ENCODE data around the gene SPEN. TPM values are rescaled to one million over a fixed set of nuclear protein-coding genes. Genes with fewer than 3 reads are reported as not detected.

SPEN gene
- total RNA-seq, 4 donors from 2014 or later = 41.4 to 63.6 (median 42.9) TPM

DNA sequence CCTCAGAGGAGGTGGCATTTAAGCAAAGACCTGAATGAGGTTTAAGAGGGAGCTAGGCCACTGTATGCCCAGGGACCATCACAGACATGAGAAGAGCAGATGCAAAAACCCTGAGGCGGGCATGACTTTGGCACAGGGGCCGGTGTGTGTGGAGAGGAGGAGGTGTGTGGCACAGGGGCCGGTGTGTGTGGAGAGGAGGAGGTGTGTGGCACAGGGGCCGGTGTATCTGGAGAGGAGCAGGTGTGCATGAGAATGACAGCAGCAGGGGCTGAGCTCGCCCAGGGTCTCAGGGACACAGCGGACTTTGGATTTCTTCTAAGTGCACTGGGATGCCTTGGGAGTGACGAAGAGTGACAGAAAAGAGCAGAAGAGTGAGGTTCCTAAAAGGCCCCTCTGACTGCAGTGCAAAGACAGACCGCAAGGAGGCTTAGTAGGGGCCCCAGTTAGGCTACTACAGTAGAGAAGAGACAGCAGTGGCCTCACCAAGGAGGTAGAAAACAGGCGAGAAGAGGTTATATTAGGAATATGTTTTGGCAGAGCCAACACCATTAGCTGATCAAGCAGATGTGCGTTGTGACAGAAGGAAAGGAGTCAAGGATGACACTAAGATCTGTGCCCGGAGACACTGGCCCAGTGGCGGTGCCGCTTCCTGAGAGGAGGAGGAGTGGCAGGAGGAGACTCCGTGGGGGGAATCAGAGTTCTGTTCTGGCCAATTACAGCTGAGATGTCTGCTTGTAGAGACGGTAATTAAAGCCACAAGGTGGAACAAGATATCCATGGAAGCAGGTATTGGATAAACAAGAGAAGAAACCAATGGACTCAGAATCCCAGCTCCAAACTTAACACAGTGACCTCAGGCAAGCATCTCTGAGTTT is 110.0 kb downstream of the SPEN start:
- 78 to 82% methylated on average over 15 of the region's 15 CpGs for WGBS, 2 donors
- DNase-seq (ENCODE audit: low spot score in 2 of 2) = no peak
- TF ChIP-seq, protein P1, sequence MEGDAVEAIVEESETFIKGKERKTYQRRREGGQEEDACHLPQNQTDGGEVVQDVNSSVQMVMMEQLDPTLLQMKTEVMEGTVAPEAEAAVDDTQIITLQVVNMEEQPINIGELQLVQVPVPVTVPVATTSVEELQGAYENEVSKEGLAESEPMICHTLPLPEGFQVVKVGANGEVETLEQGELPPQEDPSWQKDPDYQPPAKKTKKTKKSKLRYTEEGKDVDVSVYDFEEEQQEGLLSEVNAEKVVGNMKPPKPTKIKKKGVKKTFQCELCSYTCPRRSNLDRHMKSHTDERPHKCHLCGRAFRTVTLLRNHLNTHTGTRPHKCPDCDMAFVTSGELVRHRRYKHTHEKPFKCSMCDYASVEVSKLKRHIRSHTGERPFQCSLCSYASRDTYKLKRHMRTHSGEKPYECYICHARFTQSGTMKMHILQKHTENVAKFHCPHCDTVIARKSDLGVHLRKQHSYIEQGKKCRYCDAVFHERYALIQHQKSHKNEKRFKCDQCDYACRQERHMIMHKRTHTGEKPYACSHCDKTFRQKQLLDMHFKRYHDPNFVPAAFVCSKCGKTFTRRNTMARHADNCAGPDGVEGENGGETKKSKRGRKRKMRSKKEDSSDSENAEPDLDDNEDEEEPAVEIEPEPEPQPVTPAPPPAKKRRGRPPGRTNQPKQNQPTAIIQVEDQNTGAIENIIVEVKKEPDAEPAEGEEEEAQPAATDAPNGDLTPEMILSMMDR (IDR thresholded peaks at IDR 0.05) = no peak
- TF ChIP-seq POLR2A (IDR thresholded peaks at IDR 0.05) = no peak
- intact Hi-C loops (cut with DNase I; ENCODE audit: low total_unique reads) = no loop called here
- no peak overlapping the region for H3K4me3 ChIP-seq (ENCODE audit: low read depth, poor library complexity, severe bottlenecking)

DNA sequence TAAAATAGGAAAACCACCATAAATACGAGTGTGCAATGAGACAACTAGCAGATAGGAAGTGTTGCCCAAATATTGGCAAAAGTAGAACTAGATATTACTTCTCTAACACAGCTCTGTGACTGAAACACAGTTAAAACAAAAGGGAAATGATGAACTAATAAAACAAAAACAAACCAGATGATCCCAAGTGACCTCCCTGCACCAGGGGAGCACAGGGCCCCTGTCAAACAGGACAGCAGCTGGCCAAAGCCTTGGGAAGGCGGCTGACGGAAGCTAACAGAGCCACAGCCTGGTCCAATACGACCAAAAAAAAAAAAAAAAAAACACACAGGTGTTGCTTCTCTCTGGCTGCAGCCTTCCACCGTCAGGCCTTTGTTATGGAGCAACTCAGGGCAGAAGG is 110.6 kb downstream of the SPEN start:
- intact Hi-C loops (cut with DNase I; ENCODE audit: low total_unique reads) = no loop called here
- no peak for DNase-seq (ENCODE audit: low spot score in 2 of 2)
- no peak overlapping the region for H3K4me3 ChIP-seq (ENCODE audit: low read depth, poor library complexity, severe bottlenecking)
- WGBS, 2 donors = 63 to 68% methylated on average over 5 of the region's 5 CpGs
- TF ChIP-seq POLR2A (IDR thresholded peaks at IDR 0.05) = no peak
- TF ChIP-seq, protein P1 (IDR thresholded peaks at IDR 0.05) = no peak

DNA sequence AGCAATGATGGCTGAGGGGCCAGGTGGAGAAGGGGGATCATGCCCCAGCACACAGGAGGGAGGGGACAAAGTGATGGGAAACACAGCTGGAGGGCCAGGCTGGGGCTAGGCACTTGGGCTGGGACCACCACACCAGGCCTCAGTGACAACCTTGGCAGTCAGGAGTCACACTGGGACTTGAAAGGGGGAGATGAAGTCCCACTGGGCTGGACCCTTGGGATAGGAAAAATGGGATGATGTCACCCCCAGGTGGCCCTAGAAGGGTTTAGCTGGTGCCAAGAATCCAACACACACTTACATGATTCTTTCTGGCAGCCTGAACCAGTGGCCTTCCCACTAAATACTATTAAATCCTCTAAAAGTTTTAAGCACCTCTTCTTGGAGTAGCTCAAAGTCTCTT is 111.3 kb downstream of the SPEN start:
- no peak for DNase-seq (ENCODE audit: low spot score in 2 of 2)
- intact Hi-C loops (cut with DNase I; ENCODE audit: low total_unique reads) = no loop called here
- H3K4me3 ChIP-seq (ENCODE audit: low read depth, poor library complexity, severe bottlenecking) = no peak overlapping the region
- TF ChIP-seq, protein P1 (IDR thresholded peaks at IDR 0.05) = no peak
- TF ChIP-seq POLR2A (IDR thresholded peaks at IDR 0.05) = no peak

DNA sequence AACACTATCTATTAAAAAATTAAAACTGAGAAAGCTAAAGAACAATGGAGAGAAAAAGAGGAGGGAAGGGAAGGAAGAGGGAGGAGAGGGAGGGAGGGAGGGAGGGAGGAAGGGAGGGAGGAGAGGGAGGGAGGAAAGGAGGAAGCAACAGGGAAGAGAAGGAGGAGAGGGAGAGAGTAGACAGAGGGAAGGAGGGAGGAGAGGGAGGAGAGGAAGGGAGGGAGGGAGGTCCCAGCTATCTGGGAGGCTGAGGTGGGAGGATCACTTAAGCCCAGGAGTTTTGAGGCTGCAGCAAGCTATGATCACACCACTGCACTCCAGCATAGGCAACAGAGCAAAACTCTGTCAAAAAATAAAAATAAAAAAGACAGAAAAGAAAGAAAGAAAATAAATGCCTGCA is 111.9 kb downstream of the SPEN start:
- TF ChIP-seq POLR2A (IDR thresholded peaks at IDR 0.05) = no peak
- TF ChIP-seq, protein P1 (IDR thresholded peaks at IDR 0.05) = no peak
- intact Hi-C loops (cut with DNase I; ENCODE audit: low total_unique reads) = no loop called here
- DNase-seq (ENCODE audit: low spot score in 2 of 2) = no peak
- H3K4me3 ChIP-seq (ENCODE audit: low read depth, poor library complexity, severe bottlenecking) = no peak overlapping the region

DNA sequence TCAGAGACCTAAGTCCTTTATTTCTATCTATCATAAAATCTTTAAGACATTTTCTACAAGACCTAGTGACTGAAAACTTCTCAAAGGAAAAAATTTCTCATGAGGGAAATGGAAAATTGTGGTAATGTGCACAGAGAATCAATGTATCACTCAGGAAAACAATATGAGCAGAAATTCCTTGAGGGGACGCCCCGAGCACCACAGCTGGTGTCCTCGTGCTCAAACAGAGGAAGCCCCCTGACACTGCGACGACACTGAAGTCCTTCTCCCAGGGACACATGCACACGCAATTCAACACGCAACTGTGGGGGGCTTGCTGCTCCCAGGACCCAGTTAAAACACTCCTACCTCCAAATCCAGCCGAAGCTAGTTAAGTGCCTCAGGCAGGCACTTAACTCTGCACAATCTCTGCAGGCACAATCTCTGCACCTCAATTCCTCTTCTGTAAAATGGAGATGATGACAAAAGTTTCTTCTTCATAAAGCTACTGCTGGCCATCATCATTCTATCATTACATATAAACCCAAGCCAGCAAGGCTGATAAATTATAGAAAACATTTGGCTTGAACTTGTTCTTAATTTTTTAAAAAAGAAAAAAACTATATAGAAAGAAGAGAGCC is 112.4 kb downstream of the SPEN start:
- no peak for TF ChIP-seq POLR2A (IDR thresholded peaks at IDR 0.05)
- TF ChIP-seq, protein P1 (IDR thresholded peaks at IDR 0.05) = no peak
- no peak overlapping the region for H3K4me3 ChIP-seq (ENCODE audit: low read depth, poor library complexity, severe bottlenecking)
- no peak for DNase-seq (ENCODE audit: low spot score in 2 of 2)
- 67 to 69% methylated on average over 8 of the region's 8 CpGs for WGBS, 2 donors
- intact Hi-C loops (cut with DNase I; ENCODE audit: low total_unique reads) = no loop called here

Data from lower leg skin (tissue), 4 donors.